Measurements from ENCODE around the gene AKAP6. TPM values are rescaled to one million over a fixed set of nuclear protein-coding genes. Genes with fewer than 3 reads are reported as not detected.

The AKAP6 gene
- total and polyA plus RNA-seq, 10 of the 15 experiments (the other 5 are each of a cell fraction or from before 2014, with no cell fraction given), result 0.35 to 5.9 (median 2.2) TPM

GRCh38 chr14:32728976-32729375, 399.9 kb downstream of the AKAP6 start:
- no peak for ATAC-seq
- in situ Hi-C loops (cut with MboI), result no loop called here
- Histone ChIP-seq H3K27ac (ENCODE audit: control insufficient read depth, insufficient read depth) (no peak overlapping the region), H4K20me1 (ENCODE audit: control insufficient read depth, insufficient read depth) (no peaks in the 10 kb centered on the region), H3K4me1 (ENCODE audit: control insufficient read depth, insufficient read depth, low read length) (no peaks in the 10 kb centered on the region), H3K9me3 (replicated peaks; ENCODE audit: control insufficient read depth, insufficient read depth, low read length) (no peaks in the 10 kb centered on the region), H3K4me2 (ENCODE audit: control insufficient read depth, insufficient read depth) (no peak overlapping the region), H3K79me2 (ENCODE audit: control insufficient read depth, insufficient read depth, low read length) (no peaks in the 10 kb centered on the region), H3K9ac (ENCODE audit: control insufficient read depth, insufficient read depth, low read length) (no peak overlapping the region), H3K27me3 (replicated peaks in 1 of 2; ENCODE audit: control insufficient read depth in 2 of 2, insufficient read depth in 2 of 2, low read length in 1 of 2) (no peaks in the 10 kb centered on the region), H3K36me3 (ENCODE audit: control insufficient read depth in 2 of 2, insufficient read depth in 2 of 2, low read length in 1 of 2) (no peaks in the 10 kb centered on the region), H3K4me3 (no peak overlapping the region), H2AFZ (ENCODE audit: control insufficient read depth, low read depth, low read length) (no peak overlapping the region)
- FAIRE-seq, result no peak
- ChIA-PET RAD21 (ENCODE audit: unreplicated experiment) (no interaction called here), CTCF (no interaction called here), SMC1A (ENCODE audit: uncharacterized antibody, unreplicated experiment) (no interaction called here), POLR2A (no interaction called here)
- no peak for DNase-seq (ENCODE audit: low read depth, low spot score)
- intact Hi-C loops (cut with micrococcal nuclease; ENCODE audit: unreplicated experiment), result no loop called here
- no TSS peak for BruUV-seq (replicated peaks)
- WGBS (ENCODE audit: insufficient coverage, insufficient replicate concordance, low lambda C conversion rate, missing lambda C conversion rate), result 66% methylated on average over 5 of the region's 5 CpGs
- no peak for TF ChIP-seq JUNB (IDR thresholded peaks at IDR 0.05)
- no peak for TF ChIP-seq SPI1 (IDR thresholded peaks at IDR 0.05; ENCODE audit: borderline replicate concordance, insufficient read depth, low read depth, low read length)
- TF ChIP-seq, protein P1, sequence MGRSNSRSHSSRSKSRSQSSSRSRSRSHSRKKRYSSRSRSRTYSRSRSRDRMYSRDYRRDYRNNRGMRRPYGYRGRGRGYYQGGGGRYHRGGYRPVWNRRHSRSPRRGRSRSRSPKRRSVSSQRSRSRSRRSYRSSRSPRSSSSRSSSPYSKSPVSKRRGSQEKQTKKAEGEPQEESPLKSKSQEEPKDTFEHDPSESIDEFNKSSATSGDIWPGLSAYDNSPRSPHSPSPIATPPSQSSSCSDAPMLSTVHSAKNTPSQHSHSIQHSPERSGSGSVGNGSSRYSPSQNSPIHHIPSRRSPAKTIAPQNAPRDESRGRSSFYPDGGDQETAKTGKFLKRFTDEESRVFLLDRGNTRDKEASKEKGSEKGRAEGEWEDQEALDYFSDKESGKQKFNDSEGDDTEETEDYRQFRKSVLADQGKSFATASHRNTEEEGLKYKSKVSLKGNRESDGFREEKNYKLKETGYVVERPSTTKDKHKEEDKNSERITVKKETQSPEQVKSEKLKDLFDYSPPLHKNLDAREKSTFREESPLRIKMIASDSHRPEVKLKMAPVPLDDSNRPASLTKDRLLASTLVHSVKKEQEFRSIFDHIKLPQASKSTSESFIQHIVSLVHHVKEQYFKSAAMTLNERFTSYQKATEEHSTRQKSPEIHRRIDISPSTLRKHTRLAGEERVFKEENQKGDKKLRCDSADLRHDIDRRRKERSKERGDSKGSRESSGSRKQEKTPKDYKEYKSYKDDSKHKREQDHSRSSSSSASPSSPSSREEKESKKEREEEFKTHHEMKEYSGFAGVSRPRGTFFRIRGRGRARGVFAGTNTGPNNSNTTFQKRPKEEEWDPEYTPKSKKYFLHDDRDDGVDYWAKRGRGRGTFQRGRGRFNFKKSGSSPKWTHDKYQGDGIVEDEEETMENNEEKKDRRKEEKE (IDR thresholded peaks at IDR 0.05), result no peak
- TF ChIP-seq TAF1 (IDR thresholded peaks at IDR 0.05; ENCODE audit: borderline replicate concordance, low read depth, low read length), result no peak
- TF ChIP-seq, protein P2, sequence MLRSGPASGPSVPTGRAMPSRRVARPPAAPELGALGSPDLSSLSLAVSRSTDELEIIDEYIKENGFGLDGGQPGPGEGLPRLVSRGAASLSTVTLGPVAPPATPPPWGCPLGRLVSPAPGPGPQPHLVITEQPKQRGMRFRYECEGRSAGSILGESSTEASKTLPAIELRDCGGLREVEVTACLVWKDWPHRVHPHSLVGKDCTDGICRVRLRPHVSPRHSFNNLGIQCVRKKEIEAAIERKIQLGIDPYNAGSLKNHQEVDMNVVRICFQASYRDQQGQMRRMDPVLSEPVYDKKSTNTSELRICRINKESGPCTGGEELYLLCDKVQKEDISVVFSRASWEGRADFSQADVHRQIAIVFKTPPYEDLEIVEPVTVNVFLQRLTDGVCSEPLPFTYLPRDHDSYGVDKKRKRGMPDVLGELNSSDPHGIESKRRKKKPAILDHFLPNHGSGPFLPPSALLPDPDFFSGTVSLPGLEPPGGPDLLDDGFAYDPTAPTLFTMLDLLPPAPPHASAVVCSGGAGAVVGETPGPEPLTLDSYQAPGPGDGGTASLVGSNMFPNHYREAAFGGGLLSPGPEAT (IDR thresholded peaks at IDR 0.05; ENCODE audit: low read depth), result no peak
- TF ChIP-seq KDM1A (IDR thresholded peaks at IDR 0.05; ENCODE audit: borderline replicate concordance), result no peak
- TF ChIP-seq TARDBP (IDR thresholded peaks at IDR 0.05; ENCODE audit: borderline replicate concordance), result no peak
- TF ChIP-seq CEBPB (IDR thresholded peaks at IDR 0.05; ENCODE audit: borderline replicate concordance in 1 of 2, low read depth in 2 of 2, low read length in 2 of 2), result no peak
- no peak for TF ChIP-seq ATF7 (IDR thresholded peaks at IDR 0.05; ENCODE audit: low read depth)
- TF ChIP-seq BACH1 (IDR thresholded peaks at IDR 0.05; ENCODE audit: borderline replicate concordance), result no peak
- TF ChIP-seq STAT1 (conservative IDR thresholded peaks at IDR 0.05), result no peak
- TF ChIP-seq MTA3 (IDR thresholded peaks at IDR 0.05; ENCODE audit: borderline replicate concordance, low read length), result no peak
